H9 (cell line): ENCODE data around the gene PDE8A. TPM values are rescaled to one million over a fixed set of nuclear protein-coding genes. Genes with fewer than 3 reads are reported as not detected.

Source experiments
- DNase-seq: peaks from one replicate; pipeline ENCODE4 v3.0.0-alpha.2; 2017
- H2AFZ ChIP-seq: one replicate; pipeline ENCODE4 v1.6.1; 2013; ENCODE audit warnings: mild to moderate bottlenecking, low read length, control low read depth, moderate library complexity
- H2AK5ac ChIP-seq: 2 replicates; pipeline ENCODE4 v1.6.1; 2013; ENCODE audit warnings: low read length, control low read depth, mixed read lengths; ENCODE audit not compliant: insufficient read length
- H2BK120ac ChIP-seq: one replicate; pipeline ENCODE4 v1.6.1; 2013; ENCODE audit warnings: low read depth, mild to moderate bottlenecking, low read length, control low read depth, inconsistent platforms; ENCODE audit not compliant: poor library complexity, severe bottlenecking
- H2BK12ac ChIP-seq: 2 replicates; pipeline ENCODE4 v1.6.1; 2013; ENCODE audit warnings: low read length, control low read depth, mixed read lengths, low read depth; ENCODE audit not compliant: insufficient read length
- H2BK15ac ChIP-seq: 2 replicates; pipeline ENCODE4 v1.6.1; 2013; ENCODE audit warnings: low read depth, low read length, control low read depth
- H2BK20ac ChIP-seq: one replicate; pipeline ENCODE4 v1.6.1; 2013; ENCODE audit warnings: low read depth, mild to moderate bottlenecking, low read length, control low read depth, inconsistent platforms; ENCODE audit not compliant: poor library complexity, severe bottlenecking
- H2BK5ac ChIP-seq: 2 replicates; pipeline ENCODE4 v1.6.1; 2013; ENCODE audit warnings: low read length, control low read depth, mixed read lengths; ENCODE audit not compliant: insufficient read length
- H3K14ac ChIP-seq: 2 replicates; pipeline ENCODE4 v1.6.1; 2013; ENCODE audit warnings: low read length, control low read depth; ENCODE audit not compliant: insufficient read depth
- H3K18ac ChIP-seq: 2 replicates; pipeline ENCODE4 v1.6.1; 2013; ENCODE audit warnings: low read depth, mild to moderate bottlenecking, mixed read lengths, low read length, control low read depth; ENCODE audit not compliant: insufficient read length
- H3K23ac ChIP-seq: 2 replicates; pipeline ENCODE4 v1.6.1; 2013; ENCODE audit warnings: low read length, control low read depth, mixed read lengths, low read depth; ENCODE audit not compliant: insufficient read length
- H3K23me2 ChIP-seq: 2 replicates; pipeline ENCODE4 v1.6.1; 2013; ENCODE audit warnings: low read depth, mild to moderate bottlenecking, mixed read lengths, low read length, control low read depth; ENCODE audit not compliant: insufficient read length, poor library complexity, severe bottlenecking
- H3K27ac ChIP-seq: 2 replicates; pipeline ENCODE4 v1.5.1; 2013; ENCODE audit warnings: low read length, control low read depth, mixed read lengths, low read depth; ENCODE audit not compliant: insufficient read length
- H3K27me3 ChIP-seq: 2 replicates; pipeline ENCODE4 v1.6.1; 2013; ENCODE audit warnings: low read length, control low read depth, inconsistent platforms; ENCODE audit not compliant: insufficient read depth
- H3K4ac ChIP-seq: 2 replicates; pipeline ENCODE4 v1.6.1; 2013; ENCODE audit warnings: low read depth, mild to moderate bottlenecking, control low read depth, inconsistent platforms, low read length, moderate library complexity
- H3K4me1 ChIP-seq: 2 replicates; pipeline ENCODE4 v1.6.1; 2013; ENCODE audit warnings: low read length, control low read depth, inconsistent platforms; ENCODE audit not compliant: insufficient read depth
- H3K4me2 ChIP-seq: 2 replicates; pipeline ENCODE4 v1.6.1; 2013; ENCODE audit warnings: low read length, control low read depth, mixed read lengths; ENCODE audit not compliant: insufficient read length, insufficient read depth
- H3K56ac ChIP-seq: 2 replicates; pipeline ENCODE4 v1.6.1; 2013; ENCODE audit warnings: low read depth, mild to moderate bottlenecking, mixed read lengths, low read length, control low read depth; ENCODE audit not compliant: insufficient read length
- H3K79me1 ChIP-seq: 2 replicates; pipeline ENCODE4 v1.6.1; 2013; ENCODE audit warnings: low read depth, mild to moderate bottlenecking, moderate library complexity, low read length, control low read depth, inconsistent platforms; ENCODE audit not compliant: insufficient read depth, poor library complexity, severe bottlenecking
- H3K79me2 ChIP-seq: 2 replicates; pipeline ENCODE4 v1.6.1; 2013; ENCODE audit warnings: low read length, control low read depth, inconsistent platforms; ENCODE audit not compliant: insufficient read depth
- H3K9ac ChIP-seq: 2 replicates; pipeline ENCODE4 v1.6.1; 2013; ENCODE audit warnings: low read length, control low read depth, mixed read lengths; ENCODE audit not compliant: insufficient read length; ENCODE audit errors: extremely low read depth
- H3K9me3 ChIP-seq: one replicate; pipeline ENCODE4 v1.6.1; 2013; ENCODE audit warnings: low read depth, low read length, inconsistent platforms; ENCODE audit not compliant: control insufficient read depth
- H3T11ph ChIP-seq: one replicate; pipeline ENCODE4 v1.6.1; 2013; ENCODE audit warnings: mild to moderate bottlenecking, low read length, control low read depth, inconsistent platforms
- H4K20me1 ChIP-seq: one replicate; pipeline ENCODE4 v1.6.1; 2013; ENCODE audit not compliant: control insufficient read depth, insufficient read length, insufficient read depth
- H4K5ac ChIP-seq: 2 replicates; pipeline ENCODE4 v1.6.1; 2013; ENCODE audit warnings: low read depth, mild to moderate bottlenecking, mixed read lengths, low read length, control low read depth; ENCODE audit not compliant: insufficient read length
- H4K8ac ChIP-seq: replicated peaks from 2 replicates; pipeline ENCODE4 v1.6.1; 2013; ENCODE audit warnings: low read length, control low read depth, mixed read lengths, low read depth; ENCODE audit not compliant: insufficient read length
- H4K91ac ChIP-seq: 2 replicates; pipeline ENCODE4 v1.6.1; 2013; ENCODE audit warnings: low read depth, mild to moderate bottlenecking, moderate library complexity, mixed read lengths, low read length, control low read depth; ENCODE audit not compliant: insufficient read length
- H3K27ac Mint-ChIP-seq, 3 experiments: 2 replicates in 2 of 3; 3 replicates in 1 of 3; pipeline ENCODE4 v1.8.0; 2020 to 2021; ENCODE audit warnings: mixed read lengths in 3 of 3, mild to moderate bottlenecking in 1 of 3, moderate library complexity in 1 of 3
- H3K27me3 Mint-ChIP-seq: 2 replicates; pipeline ENCODE4 v1.8.0; 2021; ENCODE audit warnings: low read depth, mild to moderate bottlenecking, moderate library complexity, mixed read lengths
- H3K36me3 Mint-ChIP-seq, 3 experiments: 2 replicates in 2 of 3; 3 replicates in 1 of 3; pipeline ENCODE4 v1.8.0; 2020 to 2021; ENCODE audit warnings: low read depth in 3 of 3, mixed read lengths in 3 of 3; ENCODE audit not compliant: insufficient read depth in 1 of 3
- H3K4me1 Mint-ChIP-seq, 2 experiments: 2 replicates each; pipeline ENCODE4 v1.8.0; 2020; ENCODE audit warnings: mixed read lengths in 2 of 2
- H3K4me3 Mint-ChIP-seq, 2 experiments: 2 replicates in 1 of 2; 3 replicates in 1 of 2; pipeline ENCODE4 v1.8.0; 2020 to 2021; ENCODE audit warnings: mild to moderate bottlenecking in 2 of 2, mixed read lengths in 2 of 2, moderate library complexity in 1 of 2
- H3K9me3 Mint-ChIP-seq, 2 experiments: 2 replicates in 1 of 2; 3 replicates in 1 of 2; pipeline ENCODE4 v1.8.0; 2020; ENCODE audit warnings: mild to moderate bottlenecking in 2 of 2, mixed read lengths in 2 of 2, moderate library complexity in 1 of 2
- CTCF ChIP-seq: fragments of 200-600 bp; sonication (generic); conservative IDR thresholded peaks from 3 replicates; pipeline ENCODE4 v1.8.0; 2021; ENCODE audit warnings: antibody characterized with exemption, mild to moderate bottlenecking
- WGBS: extraction: QIAGEN DNeasy Blood & Tissue Kit; methylation state at CpG from one replicate; pipeline ENCODE4 v1.1.7; 2013; ENCODE audit warnings: missing lambda C conversion rate, low lambda C conversion rate, mixed read lengths; ENCODE audit not compliant: insufficient read length; ENCODE audit errors: extremely low coverage; 5-methylcytosine and 5-hydroxymethylcytosine counted together
- long read RNA-seq: library from polyadenylated mRNA; unstranded; transcript quantifications from one replicate; pipeline ENCODE4 v2.0.0, GENCODE V29; 2020
- total RNA-seq: library from RNA; stranded (reverse); gene quantifications from 2 replicates; pipeline ENCODE4 v1.2.1, GENCODE V29; 2021

PDE8A gene
- total RNA-seq, result 7.5 and 9.3 TPM in 2 replicates
- long read RNA-seq, partial matches to known transcripts, result 3 of 9 reads
- long read RNA-seq, other reads (novel, unspliced or antisense), result 6 of 9 reads

- WGBS, result no CpG with 5 or more reads among the region's 95 CpGs
- Histone ChIP-seq H2BK120ac (no peak within 1 kb of the TSS), H3K9ac (peak within 1 kb of the TSS; percentile 37), H2BK20ac (no peak within 1 kb of the TSS), H3K79me2 (no peaks in the 10 kb centered on the region), H4K91ac (no peak within 1 kb of the TSS), H3K79me1 (no peaks in the 10 kb centered on the region), H3K56ac (no peak within 1 kb of the TSS), H3K27ac (no peak within 1 kb of the TSS), H2BK5ac (no peak within 1 kb of the TSS), H3K4ac (no peak within 1 kb of the TSS), H4K8ac (no peak within 1 kb of the TSS), H3K9me3 (no peaks in the 10 kb centered on the region), H3K23me2 (peaks cover 7% of the 10 kb centered on the region), H3K14ac (no peak within 1 kb of the TSS), H4K20me1 (no peaks in the 10 kb centered on the region), H2BK12ac (no peak within 1 kb of the TSS), H3K18ac (peak within 1 kb of the TSS; percentile 82), H2AFZ (no peak within 1 kb of the TSS), H2BK15ac (no peak within 1 kb of the TSS), H4K5ac (no peak within 1 kb of the TSS), H3T11ph (no peak within 1 kb of the TSS), H3K27me3 (peaks cover 5% of the 10 kb centered on the region; the same call in 1 of the 2 replicates), H3K4me1 (no peaks in the 10 kb centered on the region), H2AK5ac (no peak within 1 kb of the TSS), H3K4me2 (peak within 1 kb of the TSS; percentile 74), H3K23ac (no peak within 1 kb of the TSS)
- 0 out of 3 replicates have a peak, but pooled peaks have one; percentile 13 for TF ChIP-seq CTCF
- Mint-ChIP-seq H3K36me3 (no peaks in the 10 kb centered on the region), H3K4me3 (peak within 1 kb of the TSS; percentile 83 to 90), H3K9me3 (no peaks in the 10 kb centered on the region; a peak in 3 of 5 replicates), H3K27me3 (peaks cover 65% of the 10 kb centered on the region), H3K4me1 (peaks cover 19 to 21% of the 10 kb centered on the region in 2 experiments), H3K27ac (peak within 1 kb of the TSS in 1 of 3 experiments; percentile 75; a peak in 1 of 7 replicates)
- peak; percentile 40 for DNase-seq
These were observed at the start of gene PDE8A for GRCh38 chr15:84981711-84982300. PDE8A (plus strand) TSS chr15:84981856; CDS start chr15:84982163, 307 bp downstream.
